H9 (cell line): ENCODE data around the gene GJB4. TPM values are rescaled to one million over a fixed set of nuclear protein-coding genes. Genes with fewer than 3 reads are reported as not detected.

Experiments
- DNase-seq: peaks from one replicate; pipeline ENCODE4 v3.0.0-alpha.2; 2017
- H2AFZ ChIP-seq: one replicate; pipeline ENCODE4 v1.6.1; 2013; ENCODE audit warnings: mild to moderate bottlenecking, low read length, control low read depth, moderate library complexity
- H2AK5ac ChIP-seq: 2 replicates; pipeline ENCODE4 v1.6.1; 2013; ENCODE audit warnings: low read length, control low read depth, mixed read lengths; ENCODE audit not compliant: insufficient read length
- H2BK120ac ChIP-seq: one replicate; pipeline ENCODE4 v1.6.1; 2013; ENCODE audit warnings: low read depth, mild to moderate bottlenecking, low read length, control low read depth, inconsistent platforms; ENCODE audit not compliant: poor library complexity, severe bottlenecking
- H2BK12ac ChIP-seq: 2 replicates; pipeline ENCODE4 v1.6.1; 2013; ENCODE audit warnings: low read length, control low read depth, mixed read lengths, low read depth; ENCODE audit not compliant: insufficient read length
- H2BK15ac ChIP-seq: 2 replicates; pipeline ENCODE4 v1.6.1; 2013; ENCODE audit warnings: low read depth, low read length, control low read depth
- H2BK20ac ChIP-seq: one replicate; pipeline ENCODE4 v1.6.1; 2013; ENCODE audit warnings: low read depth, mild to moderate bottlenecking, low read length, control low read depth, inconsistent platforms; ENCODE audit not compliant: poor library complexity, severe bottlenecking
- H2BK5ac ChIP-seq: 2 replicates; pipeline ENCODE4 v1.6.1; 2013; ENCODE audit warnings: low read length, control low read depth, mixed read lengths; ENCODE audit not compliant: insufficient read length
- H3K14ac ChIP-seq: 2 replicates; pipeline ENCODE4 v1.6.1; 2013; ENCODE audit warnings: low read length, control low read depth; ENCODE audit not compliant: insufficient read depth
- H3K18ac ChIP-seq: 2 replicates; pipeline ENCODE4 v1.6.1; 2013; ENCODE audit warnings: low read depth, mild to moderate bottlenecking, mixed read lengths, low read length, control low read depth; ENCODE audit not compliant: insufficient read length
- H3K23ac ChIP-seq: 2 replicates; pipeline ENCODE4 v1.6.1; 2013; ENCODE audit warnings: low read length, control low read depth, mixed read lengths, low read depth; ENCODE audit not compliant: insufficient read length
- H3K23me2 ChIP-seq: 2 replicates; pipeline ENCODE4 v1.6.1; 2013; ENCODE audit warnings: low read depth, mild to moderate bottlenecking, mixed read lengths, low read length, control low read depth; ENCODE audit not compliant: insufficient read length, poor library complexity, severe bottlenecking
- H3K27ac ChIP-seq: 2 replicates; pipeline ENCODE4 v1.5.1; 2013; ENCODE audit warnings: low read length, control low read depth, mixed read lengths, low read depth; ENCODE audit not compliant: insufficient read length
- H3K27me3 ChIP-seq: 2 replicates; pipeline ENCODE4 v1.6.1; 2013; ENCODE audit warnings: low read length, control low read depth, inconsistent platforms; ENCODE audit not compliant: insufficient read depth
- H3K4ac ChIP-seq: 2 replicates; pipeline ENCODE4 v1.6.1; 2013; ENCODE audit warnings: low read depth, mild to moderate bottlenecking, control low read depth, inconsistent platforms, low read length, moderate library complexity
- H3K4me1 ChIP-seq: 2 replicates; pipeline ENCODE4 v1.6.1; 2013; ENCODE audit warnings: low read length, control low read depth, inconsistent platforms; ENCODE audit not compliant: insufficient read depth
- H3K4me2 ChIP-seq: 2 replicates; pipeline ENCODE4 v1.6.1; 2013; ENCODE audit warnings: low read length, control low read depth, mixed read lengths; ENCODE audit not compliant: insufficient read length, insufficient read depth
- H3K56ac ChIP-seq: 2 replicates; pipeline ENCODE4 v1.6.1; 2013; ENCODE audit warnings: low read depth, mild to moderate bottlenecking, mixed read lengths, low read length, control low read depth; ENCODE audit not compliant: insufficient read length
- H3K79me1 ChIP-seq: 2 replicates; pipeline ENCODE4 v1.6.1; 2013; ENCODE audit warnings: low read depth, mild to moderate bottlenecking, moderate library complexity, low read length, control low read depth, inconsistent platforms; ENCODE audit not compliant: insufficient read depth, poor library complexity, severe bottlenecking
- H3K79me2 ChIP-seq: 2 replicates; pipeline ENCODE4 v1.6.1; 2013; ENCODE audit warnings: low read length, control low read depth, inconsistent platforms; ENCODE audit not compliant: insufficient read depth
- H3K9ac ChIP-seq: 2 replicates; pipeline ENCODE4 v1.6.1; 2013; ENCODE audit warnings: low read length, control low read depth, mixed read lengths; ENCODE audit not compliant: insufficient read length; ENCODE audit errors: extremely low read depth
- H3K9me3 ChIP-seq: one replicate; pipeline ENCODE4 v1.6.1; 2013; ENCODE audit warnings: low read depth, low read length, inconsistent platforms; ENCODE audit not compliant: control insufficient read depth
- H3T11ph ChIP-seq: one replicate; pipeline ENCODE4 v1.6.1; 2013; ENCODE audit warnings: mild to moderate bottlenecking, low read length, control low read depth, inconsistent platforms
- H4K20me1 ChIP-seq: one replicate; pipeline ENCODE4 v1.6.1; 2013; ENCODE audit not compliant: control insufficient read depth, insufficient read length, insufficient read depth
- H4K5ac ChIP-seq: 2 replicates; pipeline ENCODE4 v1.6.1; 2013; ENCODE audit warnings: low read depth, mild to moderate bottlenecking, mixed read lengths, low read length, control low read depth; ENCODE audit not compliant: insufficient read length
- H4K8ac ChIP-seq: replicated peaks from 2 replicates; pipeline ENCODE4 v1.6.1; 2013; ENCODE audit warnings: low read length, control low read depth, mixed read lengths, low read depth; ENCODE audit not compliant: insufficient read length
- H4K91ac ChIP-seq: 2 replicates; pipeline ENCODE4 v1.6.1; 2013; ENCODE audit warnings: low read depth, mild to moderate bottlenecking, moderate library complexity, mixed read lengths, low read length, control low read depth; ENCODE audit not compliant: insufficient read length
- H3K27ac Mint-ChIP-seq, 3 experiments: 2 replicates in 2 of 3; 3 replicates in 1 of 3; pipeline ENCODE4 v1.8.0; 2020 to 2021; ENCODE audit warnings: mixed read lengths in 3 of 3, mild to moderate bottlenecking in 1 of 3, moderate library complexity in 1 of 3
- H3K27me3 Mint-ChIP-seq: 2 replicates; pipeline ENCODE4 v1.8.0; 2021; ENCODE audit warnings: low read depth, mild to moderate bottlenecking, moderate library complexity, mixed read lengths
- H3K36me3 Mint-ChIP-seq, 3 experiments: 2 replicates in 2 of 3; 3 replicates in 1 of 3; pipeline ENCODE4 v1.8.0; 2020 to 2021; ENCODE audit warnings: low read depth in 3 of 3, mixed read lengths in 3 of 3; ENCODE audit not compliant: insufficient read depth in 1 of 3
- H3K4me1 Mint-ChIP-seq, 2 experiments: 2 replicates each; pipeline ENCODE4 v1.8.0; 2020; ENCODE audit warnings: mixed read lengths in 2 of 2
- H3K4me3 Mint-ChIP-seq, 2 experiments: 2 replicates in 1 of 2; 3 replicates in 1 of 2; pipeline ENCODE4 v1.8.0; 2020 to 2021; ENCODE audit warnings: mild to moderate bottlenecking in 2 of 2, mixed read lengths in 2 of 2, moderate library complexity in 1 of 2
- H3K9me3 Mint-ChIP-seq, 2 experiments: 2 replicates in 1 of 2; 3 replicates in 1 of 2; pipeline ENCODE4 v1.8.0; 2020; ENCODE audit warnings: mild to moderate bottlenecking in 2 of 2, mixed read lengths in 2 of 2, moderate library complexity in 1 of 2
- CTCF ChIP-seq: fragments of 200-600 bp; sonication (generic); conservative IDR thresholded peaks from 3 replicates; pipeline ENCODE4 v1.8.0; 2021; ENCODE audit warnings: antibody characterized with exemption, mild to moderate bottlenecking
- WGBS: extraction: QIAGEN DNeasy Blood & Tissue Kit; methylation state at CpG from one replicate; pipeline ENCODE4 v1.1.7; 2013; ENCODE audit warnings: missing lambda C conversion rate, low lambda C conversion rate, mixed read lengths; ENCODE audit not compliant: insufficient read length; ENCODE audit errors: extremely low coverage; 5-methylcytosine and 5-hydroxymethylcytosine counted together
- total RNA-seq: library from RNA; stranded (reverse); gene quantifications from 2 replicates; pipeline ENCODE4 v1.2.1, GENCODE V29; 2021

The GJB4 gene
- total RNA-seq, 1 experiment from 2014 or later: not detected

- no peak overlapping the region for H3K4me2 ChIP-seq
- H3K4me1 Mint-ChIP-seq: peaks cover 13 to 16% of the 10 kb centered on the region in 2 experiments
These were observed 25.8 kb downstream of the GJB4 start for GRCh38 chr1:34785231-34785874.

More at GRCh38 chr1:34785231-34785874, 25.8 kb downstream of the GJB4 start:
- Histone ChIP-seq H3K23me2 (peaks cover 13% of the 10 kb centered on the region), H3K79me1 (no peaks in the 10 kb centered on the region), H3T11ph (no peak overlapping the region), H3K27ac (no peak overlapping the region), H2BK20ac (no peak overlapping the region), H3K14ac (no peak overlapping the region), H2AK5ac (no peak overlapping the region), H2BK5ac (no peak overlapping the region), H4K5ac (no peak overlapping the region), H4K91ac (no peak overlapping the region), H4K20me1 (no peaks in the 10 kb centered on the region), H2BK15ac (no peak overlapping the region), H4K8ac (no peak overlapping the region), H3K4ac (no peak overlapping the region), H3K9me3 (no peaks in the 10 kb centered on the region), H3K79me2 (no peaks in the 10 kb centered on the region), H3K27me3 (peaks cover 3% of the 10 kb centered on the region; the same call in 1 of the 2 replicates), H3K4me1 (0 out of 2 replicates have a peak, but pooled peaks cover 3% of the 10 kb centered on the region), H3K9ac (no peak overlapping the region), H2AFZ (no peak overlapping the region), H3K18ac (no peak overlapping the region), H2BK12ac (no peak overlapping the region), H2BK120ac (no peak overlapping the region), H3K56ac (no peak overlapping the region), H3K23ac (no peak overlapping the region)
- H3K36me3 Mint-ChIP-seq: no peaks in the 10 kb centered on the region
- WGBS: no CpG with 5 or more reads among the region's 22 CpGs
- H3K27ac Mint-ChIP-seq: no peak overlapping the region
- TF ChIP-seq CTCF: no peak
- no peak for DNase-seq
- no peak overlapping the region for H3K4me3 Mint-ChIP-seq
- peaks cover 32% of the 10 kb centered on the region for H3K27me3 Mint-ChIP-seq
- no peaks in the 10 kb centered on the region; a peak in 1 of 5 replicates for H3K9me3 Mint-ChIP-seq
